ENCODE measurements around the gene NINJ2.

GRCh38 chr12:604956-605355 is 58.3 kb downstream of the NINJ2 start:
- TF ChIP-seq CTCF (IDR thresholded peaks at IDR 0.05) (no peak), EP300 (IDR thresholded peaks at IDR 0.05; ENCODE audit: low read depth) (no peak), POLR2A (IDR thresholded peaks at IDR 0.05) (no peak), POLR2AphosphoS5 (IDR thresholded peaks at IDR 0.05) (no peak)
